Measurements from ENCODE around the gene ZFTA.

- TF ChIP-seq CTCF (IDR thresholded peaks at IDR 0.05): no peak
- no peak for TF ChIP-seq POLR2A (IDR thresholded peaks at IDR 0.05)
Measured at GRCh38 chr11:63745304-63746170, 23.0 kb downstream of the ZFTA start.
